ENCODE measurements around the gene TAF4.

- no peak for TF ChIP-seq BHLHE40 (IDR thresholded peaks at IDR 0.05; ENCODE audit: borderline replicate concordance)
- no peak for TF ChIP-seq FOXK2 (IDR thresholded peaks at IDR 0.05)
- no peak for TF ChIP-seq ELF4 (IDR thresholded peaks at IDR 0.05)
- no peak for TF ChIP-seq SP1 (IDR thresholded peaks at IDR 0.05)
- TF ChIP-seq CTBP1 (IDR thresholded peaks at IDR 0.05; ENCODE audit: borderline replicate concordance) = no peak
Measured at GRCh38 chr20:61993058-61993457, 72.6 kb downstream of the TAF4 start.

Data from HEK293T (cell line).